GM19468 (cell line): ENCODE data around the gene SRCAP.

Source experiments
- ATAC-seq: cut with Tn5 transposase; IDR thresholded peaks from one replicate; pipeline ENCODE4 v1.9.1; 2021; ENCODE audit warnings: mild to moderate bottlenecking, moderate library complexity, moderate number of reproducible peaks; ENCODE audit not compliant: unreplicated experiment; ENCODE audit errors: extremely low read depth

Gene SRCAP

GRCh38 chr16:30750876-30751465, 52.0 kb downstream of the SRCAP start:
- ATAC-seq = no peak

GRCh38 chr16:30753596-30753995, 54.6 kb downstream of the SRCAP start:
- no peak for ATAC-seq

GRCh38 chr16:30755955-30756780, 57.2 kb downstream of the SRCAP start:
- no peak for ATAC-seq

GRCh38 chr16:30756781-30757100, 57.8 kb downstream of the SRCAP start:
- no peak for ATAC-seq

GRCh38 chr16:30757316-30757715, 58.3 kb downstream of the SRCAP start:
- no peak for ATAC-seq

GRCh38 chr16:30758988-30759491, 60.1 kb downstream of the SRCAP start:
- ATAC-seq = no peak

GRCh38 chr16:30760001-30760559, 61.1 kb downstream of the SRCAP start:
- ATAC-seq = no peak

GRCh38 chr16:30760577-30761426, 61.8 kb downstream of the SRCAP start:
- ATAC-seq = no peak

GRCh38 chr16:30761427-30761927, 62.5 kb downstream of the SRCAP start:
- ATAC-seq = peak; percentile 15

- ATAC-seq = peak; percentile 73
These were observed 63.2 kb downstream of the SRCAP start, which contains the start of the genes CFAP119 and RNF40 for GRCh38 chr16:30761928-30762902. CFAP119 (minus strand) TSS chr16:30762062; CDS start chr16:30761748, 314 bp downstream. RNF40 (plus strand) TSS chr16:30762322; CDS start chr16:30762546, 224 bp downstream.

- no peak for ATAC-seq
These were observed 64.2 kb downstream of the SRCAP start for GRCh38 chr16:30762991-30763725.

- ATAC-seq = no peak
These were observed 65.1 kb downstream of the SRCAP start for GRCh38 chr16:30764086-30764485.

- ATAC-seq = no peak
These were observed 66.0 kb downstream of the SRCAP start for GRCh38 chr16:30764816-30765465.

- ATAC-seq = no peak
These were observed 67.4 kb downstream of the SRCAP start for GRCh38 chr16:30766206-30766932.

- ATAC-seq = no peak
These were observed 67.9 kb downstream of the SRCAP start for GRCh38 chr16:30766933-30767284.

GRCh38 chr16:30767767-30768465, 68.9 kb downstream of the SRCAP start:
- ATAC-seq = no peak
